K562 (cell line): Measurements from ENCODE around the gene ASCC2. TPM values are rescaled to one million over a fixed set of nuclear protein-coding genes. Genes with fewer than 3 reads are reported as not detected.

ENCODE experiments used
- ATAC-seq: fragments of 200-7000 bp; cut with Tn5 transposase; 3 replicates; pipeline ENCODE4 v1.9.1; 2020; ENCODE audit warnings: moderate library complexity
- BruUV-seq: library from RNA; stranded (reverse); fragments of 400-500 nt; replicated peaks from 2 replicates; lab custom pipeline; 2021; lab: Mats Ljungman, UMichigan
- CTCF ChIA-PET: fragments of 300-600 bp; formaldehyde crosslinking; extraction: SDS; loops from one replicate; lab custom pipeline; 2021; ENCODE audit warnings: low intra/inter-chr PET ratio; lab: Yijun Ruan, JAX
- POLR2A ChIA-PET: fragments of 300-600, 350-650 bp; sonication (Branson Sonifier 250); formaldehyde crosslinking; extraction: SDS; loops from one replicate; lab custom pipeline; 2021; ENCODE audit warnings: antibody characterized with exemption, inconsistent platforms; lab: Yijun Ruan, JAX
- DNase-seq, 4 experiments: peaks; one replicate each; pipeline versions ENCODE4 v3.0.0 to v3.0.0-alpha.2; 2011 to 2018; ENCODE audit warnings: low spot score in 3 of 4, mixed read lengths in 3 of 4; ENCODE audit errors: extremely low read depth in 1 of 4
- FAIRE-seq: peaks from 2 replicates; lab custom pipeline; 2011; peaks lifted over from hg19 to GRCh38; lab: Jason Lieb, UNC
- H2AFZ ChIP-seq: 2 replicates; pipeline ENCODE4 v1.6.0; 2011; ENCODE audit warnings: low read depth, low read length, control low read depth, inconsistent platforms
- H3K27ac ChIP-seq: fragments of 200-600 bp; 3 replicates; pipeline ENCODE4 v1.8.0; 2011; ENCODE audit warnings: low read depth, mild to moderate bottlenecking, control low read depth, inconsistent platforms, low read length, moderate library complexity, mixed read lengths; ENCODE audit errors: extremely low read depth
- H3K27me3 ChIP-seq, 2 experiments: fragments of 300-600 bp in 1 of 2; 2 replicates in 1 of 2; 3 replicates in 1 of 2; pipeline versions ENCODE4 v1.6.0 to v1.8.0; 2011; ENCODE audit warnings: inconsistent platforms in 2 of 2, low read length in 2 of 2, mild to moderate bottlenecking in 1 of 2, mixed read lengths in 1 of 2, moderate library complexity in 1 of 2; ENCODE audit not compliant: control insufficient read depth in 2 of 2, insufficient read depth in 2 of 2
- H3K36me3 ChIP-seq: fragments of 300-600 bp; 3 replicates; pipeline ENCODE4 v1.8.0; 2011; ENCODE audit warnings: mild to moderate bottlenecking, low read length, inconsistent platforms; ENCODE audit not compliant: control insufficient read depth, insufficient read depth
- H3K4me1 ChIP-seq, 2 experiments: fragments of 200-600 bp in 1 of 2; replicated peaks in 1 of 2; 2 replicates in 1 of 2; 3 replicates in 1 of 2; pipeline versions ENCODE4 v1.5.1 to v1.8.0; 2011; ENCODE audit warnings: inconsistent platforms in 2 of 2, low read length in 2 of 2, mild to moderate bottlenecking in 1 of 2, mixed read lengths in 1 of 2, moderate library complexity in 1 of 2; ENCODE audit not compliant: control insufficient read depth in 2 of 2, insufficient read depth in 2 of 2
- H3K4me2 ChIP-seq: 2 replicates; pipeline ENCODE4 v1.6.1; 2011; ENCODE audit warnings: low read length, control low read depth, inconsistent platforms, mixed read lengths; ENCODE audit not compliant: insufficient read depth
- H3K4me3 ChIP-seq: fragments of 200-600 bp; sonication (generic), shearing (Covaris generic); 2 replicates; pipeline ENCODE4 v1.5.1; 2016; ENCODE audit warnings: control low read depth, inconsistent platforms
- H3K79me2 ChIP-seq: fragments of 200-600 bp; 3 replicates; pipeline ENCODE4 v1.8.0; 2011; ENCODE audit warnings: low read length, inconsistent platforms; ENCODE audit not compliant: control insufficient read depth, insufficient read depth
- H3K9ac ChIP-seq, 2 experiments: 2 replicates each; pipeline versions ENCODE4 v1.6.0 to v1.6.1; 2011; ENCODE audit warnings: low read depth in 2 of 2, low read length in 2 of 2, control low read depth in 1 of 2, inconsistent platforms in 1 of 2, mild to moderate bottlenecking in 1 of 2, mixed read lengths in 1 of 2; ENCODE audit not compliant: insufficient read depth in 1 of 2
- H3K9me1 ChIP-seq: one replicate; pipeline ENCODE4 v1.6.0; 2011; ENCODE audit warnings: inconsistent platforms, mild to moderate bottlenecking, low read length, moderate library complexity; ENCODE audit not compliant: control insufficient read depth, insufficient read depth
- H3K9me3 ChIP-seq: replicated peaks from 2 replicates; pipeline ENCODE4 v1.5.1; 2011; ENCODE audit warnings: low read depth, low read length, inconsistent platforms; ENCODE audit not compliant: control insufficient read depth, insufficient read depth
- H4K20me1 ChIP-seq: replicated peaks from 2 replicates; pipeline ENCODE4 v1.6.1; 2011; ENCODE audit warnings: low read length, inconsistent platforms, mixed read lengths; ENCODE audit not compliant: control insufficient read depth, insufficient read depth
- DACH1 ChIP-seq: fragments of 450-650 bp; IDR thresholded peaks from 2 replicates; pipeline ENCODE4 v1.6.1; 2018; ENCODE audit not compliant: partially characterized antibody
- DPF2 ChIP-seq: fragments of 450-650 bp; IDR thresholded peaks from 2 replicates; pipeline ENCODE4 v1.6.1; 2016
- ELF1 ChIP-seq: fragments of 200-800 bp; sonication (Bioruptor generic); IDR thresholded peaks from 2 replicates; pipeline ENCODE4 v1.6.1; 2016; ENCODE audit warnings: missing genetic modification characterization, missing compliant biosample characterization
- MTF1 ChIP-seq: fragments of 250-450 bp; sonication (Bioruptor Pico); IDR thresholded peaks from 2 replicates; pipeline ENCODE4 v1.9.0; 2021; ENCODE audit warnings: moderate library complexity, mild to moderate bottlenecking, inconsistent platforms, borderline replicate concordance
- MYC ChIP-seq, 2 experiments: fragments of 250-450 bp in 1 of 2; sonication (Bioruptor Pico) in 1 of 2; IDR thresholded peaks; 2 replicates each; pipeline versions ENCODE4 v1.5.1 to v1.6.1; 2012 to 2021; ENCODE audit warnings: low read depth in 2 of 2, borderline replicate concordance in 1 of 2, improper control_type of control experiment in 1 of 2, low read length in 1 of 2, mild to moderate bottlenecking in 1 of 2, moderate library complexity in 1 of 2
- RAD21 ChIP-seq, 2 experiments: fragments of 250-450 bp in 1 of 2; fragments of 450-650 bp in 1 of 2; sonication (Bioruptor Pico) in 1 of 2; formaldehyde crosslinking in 1 of 2; IDR thresholded peaks in 1 of 2; conservative IDR thresholded peaks in 1 of 2; 2 replicates each; pipeline versions ENCODE4 v1.4.0 to v1.8.0; 2020 to 2022; ENCODE audit warnings: mild to moderate bottlenecking in 2 of 2, moderate library complexity in 1 of 2
- RFX5 ChIP-seq: IDR thresholded peaks from 2 replicates; pipeline ENCODE4 v1.6.1; 2011; ENCODE audit warnings: low read depth, mild to moderate bottlenecking, improper control_type of control experiment, low read length
- SMARCA4 ChIP-seq: fragments of 450-650 bp; IDR thresholded peaks from 2 replicates; pipeline ENCODE4 v1.6.1; 2016
- WGBS: fragments of 100-300 bp; shearing (Covaris generic); methylation state at CpG from one replicate; pipeline ENCODE4 v1.1.6; 2016; ENCODE audit warnings: low coverage, mixed read lengths; ENCODE audit not compliant: insufficient coverage; ENCODE audit errors: missing lambda C conversion rate; 5-methylcytosine and 5-hydroxymethylcytosine counted together
- in situ Hi-C: fragments of 300-500 bp; cut with MboI; formaldehyde crosslinking; loops from 4 replicates; pipeline ENCODE4 v1.15.0; 2018; ENCODE audit warnings: inconsistent platforms, mixed read lengths
- intact Hi-C: fragments of 100-400 bp; cut with micrococcal nuclease; formaldehyde crosslinking; loops from 2 replicates; pipeline ENCODE4 v1.14.2; 2022
- polyA plus RNA-seq, 8 experiments: library from polyadenylated mRNA; depleted of rRNA in 4 of 8; stranded (reverse) in 5 of 8; unstranded in 3 of 8; fragments of >200 nt; fragmentation: Nextera tagmentation in 2 of 8; fragmentation: Illumina TruSeq in 1 of 8; extraction: Ambion mirVana in 2 of 8; extraction: Trizol in 1 of 8; gene quantifications; 2 replicates each; pipeline versions ENCODE4 v1.2.1 to v1.2.3, GENCODE V29; 2011 to 2014; ENCODE audit warnings: inconsistent platforms in 1 of 8, missing spikeins in 1 of 8
- total RNA-seq, 7 experiments: library from RNA; depleted of rRNA in 6 of 7; stranded (reverse); fragments of >200 nt in 6 of 7; fragmentation: Illumina TruSeq in 2 of 7; extraction: Trizol in 2 of 7; gene quantifications; 2 replicates each; pipeline versions ENCODE4 v1.2.1 to v1.2.3, GENCODE V29; 2011 to 2021; ENCODE audit warnings: low replicate concordance in 1 of 7

Gene ASCC2
- total and polyA plus RNA-seq, 9 of the 15 experiments (the other 6 are each of a cell fraction or from before 2014, with no cell fraction given): 4.0 to 46.7 (median 26.8) TPM

DNA sequence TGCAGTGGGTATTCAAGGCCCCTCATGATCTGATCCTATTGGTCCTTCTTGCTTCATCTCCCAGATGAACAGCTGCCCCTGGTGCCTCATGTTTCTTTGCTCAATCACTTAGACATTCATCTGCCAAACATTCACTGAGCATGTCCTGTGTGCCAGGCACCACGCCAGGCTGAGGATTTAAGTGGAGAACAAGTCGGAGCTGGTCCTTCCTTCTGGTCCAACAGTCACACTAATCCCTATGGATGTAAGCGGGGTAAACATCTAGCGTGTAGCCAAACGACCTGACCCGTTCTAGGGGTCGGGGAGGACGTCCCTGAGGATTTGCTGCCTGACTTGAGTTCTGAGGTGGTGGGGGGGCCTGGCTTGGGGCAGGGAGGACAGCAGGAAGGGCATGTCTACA is 93.2 kb downstream of the ASCC2 start:
- no peaks in the 10 kb centered on the region for H3K27me3 ChIP-seq
- H3K27ac ChIP-seq: no peak overlapping the region
- H3K9ac ChIP-seq: no peak overlapping the region
- DNase-seq: no peak
- H4K20me1 ChIP-seq: no peaks in the 10 kb centered on the region
- H3K9me3 ChIP-seq: no peaks in the 10 kb centered on the region
- no TSS peak for BruUV-seq
- 50% methylated on average over 8 of the region's 8 CpGs for WGBS
- TF ChIP-seq MTF1 (no peak), DPF2 (no peak), RFX5 (no peak), RAD21 (CRISPR knock-in tag; conservative IDR thresholded peaks at IDR 0.05 in 1 of 2, IDR thresholded peaks at IDR 0.05 in 1 of 2) (no peak), MYC (IDR thresholded peaks at IDR 0.05; ENCODE audit: low read depth, low read length) (no peak), MYC (CRISPR knock-in tag; IDR thresholded peaks at IDR 0.05; ENCODE audit: borderline replicate concordance, low read depth) (no peak)
- H3K9me1 ChIP-seq: no peaks in the 10 kb centered on the region
- FAIRE-seq: no peak
- in situ Hi-C loops (no loop called here), intact Hi-C loops (no loop called here)
- no peaks in the 10 kb centered on the region for H3K36me3 ChIP-seq
- no peak overlapping the region for H3K4me3 ChIP-seq
- H3K4me2 ChIP-seq: no peak overlapping the region
- POLR2A ChIA-PET: interaction anchor here (0.5 to 1.0 kb wide), 3 partner anchors 11 to 263 kb away, joined by 3 to 4 read pairs (median 3); no protein-coding TSS in a partner anchor
- CTCF ChIA-PET: no interaction called here
- no peak for ATAC-seq
- peaks cover 0 to 11% of the 10 kb centered on the region in 2 experiments; a peak in 2 of 5 replicates for H3K4me1 ChIP-seq
- H3K79me2 ChIP-seq: no peaks in the 10 kb centered on the region
- H2AFZ ChIP-seq: no peak overlapping the region

DNA sequence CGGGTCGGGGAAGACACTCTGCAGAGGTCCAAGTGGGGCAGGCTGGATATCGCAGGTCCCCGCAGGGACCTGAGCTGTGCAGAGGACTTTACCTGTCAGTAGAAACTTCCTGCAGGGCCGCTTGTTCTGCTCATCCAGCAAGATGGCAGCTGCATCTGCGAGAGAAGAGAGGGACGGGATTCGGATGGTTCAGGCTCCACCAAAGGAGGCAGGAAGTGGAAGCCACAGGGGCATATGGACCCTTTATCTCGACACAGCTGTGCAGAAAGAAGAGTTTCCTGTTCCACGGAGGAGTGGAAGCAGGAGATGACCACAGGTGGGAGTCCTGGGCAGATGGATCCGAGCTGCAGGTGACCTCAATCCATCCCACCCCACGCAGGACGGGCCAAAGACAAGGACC is 95.7 kb downstream of the ASCC2 start:
- WGBS: 33% methylated on average over 6 of the region's 13 CpGs
- ChIA-PET CTCF (no interaction called here), POLR2A (no interaction called here)
- Histone ChIP-seq H3K9ac (0 out of 4 replicates have a peak overlapping the region, but pooled peaks of 1 of the 2 experiments have one; percentile 58), H3K4me1 (peaks cover 0 to 7% of the 10 kb centered on the region in 2 experiments; a peak in 2 of 5 replicates), H3K9me1 (no peaks in the 10 kb centered on the region), H3K27ac (no peak overlapping the region), H3K27me3 (no peaks in the 10 kb centered on the region), H3K79me2 (no peaks in the 10 kb centered on the region), H4K20me1 (no peaks in the 10 kb centered on the region), H2AFZ (no peak overlapping the region), H3K4me3 (no peak overlapping the region), H3K9me3 (no peaks in the 10 kb centered on the region), H3K36me3 (no peaks in the 10 kb centered on the region), H3K4me2 (no peak overlapping the region)
- DNase-seq (no peak), ATAC-seq (no peak), FAIRE-seq (no peak)
- in situ Hi-C loops: no loop called here
- no TSS peak for BruUV-seq
- TF ChIP-seq DACH1 (no peak), ELF1 (no peak), SMARCA4 (no peak)
- intact Hi-C loops: no loop called here
